Liver (tissue), 3 donors: ENCODE data around the gene RNPS1.

Experiments used
- ATF3 ChIP-seq: IDR thresholded peaks from 2 replicates; pipeline ENCODE4 v1.6.1; 2016; ENCODE audit warnings: antibody characterized with exemption
- CTCF ChIP-seq: fragments of 150-350 bp; IDR thresholded peaks from 2 replicates; pipeline ENCODE4 v1.5.1; 2017; ENCODE audit warnings: improper control_type of control experiment, low read depth, low read length; ENCODE audit not compliant: missing input control
- EGR1 ChIP-seq, 2 donors: IDR thresholded peaks; 2 replicates each; pipeline ENCODE4 v1.6.1; 2016 to 2018; ENCODE audit warnings: antibody characterized with exemption in 2 of 2, low read depth in 2 of 2
- GABPA ChIP-seq, 2 donors: IDR thresholded peaks in 1 of 2; conservative IDR thresholded peaks in 1 of 2; 2 replicates each; pipeline ENCODE4 v1.6.1; 2016; ENCODE audit warnings: antibody characterized with exemption in 2 of 2, mild to moderate bottlenecking in 1 of 2, moderate library complexity in 1 of 2
- JUND ChIP-seq, 2 donors: IDR thresholded peaks; 2 replicates each; pipeline ENCODE4 v1.6.1; 2016; ENCODE audit warnings: antibody characterized with exemption in 2 of 2
- NR2F2 ChIP-seq: IDR thresholded peaks from 2 replicates; pipeline ENCODE4 v1.6.1; 2016; ENCODE audit warnings: antibody characterized with exemption
- RAD21 ChIP-seq, 2 donors: IDR thresholded peaks; 2 replicates each; pipeline ENCODE4 v1.6.1; 2016; ENCODE audit warnings: antibody characterized with exemption in 2 of 2, mild to moderate bottlenecking in 2 of 2
- REST ChIP-seq: IDR thresholded peaks from 2 replicates; pipeline ENCODE4 v1.6.1; 2016; ENCODE audit warnings: antibody characterized with exemption, mild to moderate bottlenecking
- SP1 ChIP-seq: IDR thresholded peaks from 2 replicates; pipeline ENCODE4 v1.6.1; 2018; ENCODE audit warnings: antibody characterized with exemption, mild to moderate bottlenecking
- TAF1 ChIP-seq: conservative IDR thresholded peaks from 2 replicates; pipeline ENCODE4 v1.6.1; 2016; ENCODE audit warnings: antibody characterized with exemption, mild to moderate bottlenecking
- YY1 ChIP-seq: IDR thresholded peaks from 2 replicates; pipeline ENCODE4 v1.6.1; 2016; ENCODE audit warnings: antibody characterized with exemption, mild to moderate bottlenecking
- ZBTB33 ChIP-seq: IDR thresholded peaks from 2 replicates; pipeline ENCODE4 v1.6.1; 2016; ENCODE audit warnings: antibody characterized with exemption
- donor health status: healthy.
- donor health status: healthy.

GRCh38 chr16:2210009-2210332, 58.0 kb downstream of the RNPS1 start:
- TF ChIP-seq ATF3 (no peak), RAD21 (IDR thresholded peaks at IDR 0.05) (no peak), CTCF (no peak), NR2F2 (no peak), GABPA (IDR thresholded peaks at IDR 0.05 in 1 of 2, conservative IDR thresholded peaks at IDR 0.05 in 1 of 2) (no peak), SP1 (no peak), ZBTB33 (no peak), YY1 (no peak), TAF1 (no peak), EGR1 (IDR thresholded peaks at IDR 0.05; ENCODE audit: low read depth in 2 of 2) (no peak), REST (no peak), JUND (IDR thresholded peaks at IDR 0.05) (no peak)
